Activated naive CD8-positive, alpha-beta T cell treated with anti-CD3 and anti-CD28 coated beads, Interleukin-2, amount 10 ng/mL, durations not matched to agents 7 days and 5 days (primary cell): Measurements from ENCODE around the gene EXOSC10. TPM values are rescaled to one million over a fixed set of nuclear protein-coding genes. Genes with fewer than 3 reads are reported as not detected.
A peak's percentile ranks its signal among the peaks of the same experiment; 100 is the strongest.
"Not testable (repeated sequence)": the region's sequence is repeated elsewhere in the genome, so short reads cannot be mapped to it uniquely, and the experiment has no call there.

Experiments
- ATAC-seq: fragments of 150-1000 bp; cut with Tn5 transposase; one replicate; pipeline ENCODE4 v1.10.0; 2021; ENCODE audit warnings: low read depth, moderate library complexity
- POLR2A ChIA-PET: fragments of 350-600 bp; sonication (Branson Sonifier 250); formaldehyde crosslinking; loops from one replicate; lab custom pipeline; 2021; ENCODE audit warnings: antibody characterized with exemption; lab: Charles Lee
- DNase-seq: peaks from one replicate; pipeline ENCODE4 v3.0.0; 2021
- H3K27ac Mint-ChIP-seq: one replicate; pipeline ENCODE4 v1.8.0; 2022; ENCODE audit warnings: mild to moderate bottlenecking, mixed read lengths
- H3K27me3 Mint-ChIP-seq: one replicate; pipeline ENCODE4 v1.8.0; 2022; ENCODE audit warnings: mild to moderate bottlenecking, moderate library complexity, mixed read lengths
- H3K36me3 Mint-ChIP-seq: one replicate; pipeline ENCODE4 v1.8.0; 2021; ENCODE audit warnings: mild to moderate bottlenecking, mixed read lengths
- H3K4me1 Mint-ChIP-seq: one replicate; pipeline ENCODE4 v1.8.0; 2021; ENCODE audit warnings: mixed read lengths
- H3K4me3 Mint-ChIP-seq: one replicate; pipeline ENCODE4 v1.8.0; 2022; ENCODE audit warnings: mild to moderate bottlenecking, moderate library complexity, mixed read lengths
- H3K9me3 Mint-ChIP-seq: one replicate; pipeline ENCODE4 v1.8.0; 2021; ENCODE audit warnings: mixed read lengths
- total RNA-seq, 2 experiments: library from RNA; stranded (reverse); gene quantifications; one replicate each; pipeline ENCODE4 v1.2.3, GENCODE V29; 2021

Gene EXOSC10
- total RNA-seq, 2 experiments from 2014 or later: 89.1 to 92.8 TPM

- Mint-ChIP-seq H3K4me1 (peaks cover 12% of the 10 kb centered on the region), H3K4me3 (peak overlapping the region; percentile 96), H3K36me3 (peaks cover 6% of the 10 kb centered on the region), H3K27ac (peak overlapping the region; percentile 96), H3K9me3 (no peaks in the 10 kb centered on the region), H3K27me3 (no peaks in the 10 kb centered on the region)
- POLR2A ChIA-PET: interaction anchor here (1.0 to 2.5 kb wide), 7 partner anchors 9 to 808 kb away, joined by 4 to 26 read pairs (median 7); partner anchors contain the start of gene SRM
- no peak for DNase-seq
- ATAC-seq: no peak
Observed at GRCh38 chr1:11100149-11100493, 452 bp upstream of the EXOSC10 start.

- no peaks in the 10 kb centered on the region for H3K9me3 Mint-ChIP-seq
- DNase-seq (no peak), ATAC-seq (no peak)
- peaks cover 6% of the 10 kb centered on the region for H3K36me3 Mint-ChIP-seq
- H3K27ac Mint-ChIP-seq: peak overlapping the region; percentile 96
- peaks cover 12% of the 10 kb centered on the region for H3K4me1 Mint-ChIP-seq
- H3K4me3 Mint-ChIP-seq: peak overlapping the region; percentile 96
- POLR2A ChIA-PET: interaction anchor here (0.8 to 2.5 kb wide), 8 partner anchors 10 to 809 kb away, joined by 3 to 26 read pairs (median 5); partner anchors contain the start of genes MTOR, SRM and UBIAD1
- H3K27me3 Mint-ChIP-seq: no peaks in the 10 kb centered on the region
Observed at GRCh38 chr1:11098931-11099309, 749 bp downstream of the EXOSC10 start.

GRCh38 chr1:11083784-11084183 lies 15.9 kb downstream of the EXOSC10 start:
- POLR2A ChIA-PET, H3K27ac Mint-ChIP-seq, H3K27me3 Mint-ChIP-seq, DNase-seq, ATAC-seq, H3K9me3 Mint-ChIP-seq, H3K4me3 Mint-ChIP-seq, H3K4me1 Mint-ChIP-seq: not testable (repeated sequence)
- H3K36me3 Mint-ChIP-seq: peaks cover 44% of the 10 kb centered on the region

GRCh38 chr1:11080931-11081330 lies 18.7 kb downstream of the EXOSC10 start:
- no peak for ATAC-seq
- DNase-seq: no peak
- POLR2A ChIA-PET: no interaction called here
- peaks cover 36% of the 10 kb centered on the region for H3K36me3 Mint-ChIP-seq
- H3K27me3 Mint-ChIP-seq: no peaks in the 10 kb centered on the region
- H3K4me3 Mint-ChIP-seq: no peak overlapping the region
- no peak overlapping the region for H3K27ac Mint-ChIP-seq
- H3K9me3 Mint-ChIP-seq: no peaks in the 10 kb centered on the region
- no peaks in the 10 kb centered on the region for H3K4me1 Mint-ChIP-seq

- H3K4me1 Mint-ChIP-seq: no peaks in the 10 kb centered on the region
- DNase-seq (no peak), ATAC-seq (no peak)
- no peak overlapping the region for H3K4me3 Mint-ChIP-seq
- POLR2A ChIA-PET: interaction anchor here (0.6 kb wide), 1 partner anchor 11 kb away, joined by 5 read pairs; no protein-coding TSS in a partner anchor
- peak overlapping the region; percentile 60 for H3K27ac Mint-ChIP-seq
- H3K9me3 Mint-ChIP-seq: no peaks in the 10 kb centered on the region
- no peaks in the 10 kb centered on the region for H3K27me3 Mint-ChIP-seq
- H3K36me3 Mint-ChIP-seq: peaks cover 26% of the 10 kb centered on the region
Observed at GRCh38 chr1:11078631-11079030, 21.0 kb downstream of the EXOSC10 start.

- DNase-seq: not testable (repeated sequence)
Observed at GRCh38 chr1:11073398-11073797, 26.3 kb downstream of the EXOSC10 start.

GRCh38 chr1:11072216-11072917 lies 27.3 kb downstream of the EXOSC10 start:
- H3K36me3 Mint-ChIP-seq: peaks cover 32% of the 10 kb centered on the region
- POLR2A ChIA-PET: no interaction called here

More at GRCh38 chr1:11073398-11073797, 26.3 kb downstream of the EXOSC10 start:
- Mint-ChIP-seq H3K36me3 (peaks cover 32% of the 10 kb centered on the region), H3K4me1 (peaks cover 18% of the 10 kb centered on the region)
- H3K27me3 Mint-ChIP-seq, H3K27ac Mint-ChIP-seq, ATAC-seq, H3K4me3 Mint-ChIP-seq, POLR2A ChIA-PET, H3K9me3 Mint-ChIP-seq: not testable (repeated sequence)

GRCh38 chr1:11071463-11072215 lies 28.0 kb downstream of the EXOSC10 start:
- peak overlapping the region; percentile 62 for H3K27ac Mint-ChIP-seq
- H3K9me3 Mint-ChIP-seq: no peaks in the 10 kb centered on the region
- no peak overlapping the region for H3K4me3 Mint-ChIP-seq
- H3K27me3 Mint-ChIP-seq: no peaks in the 10 kb centered on the region
- ATAC-seq: no peak
- POLR2A ChIA-PET: interaction anchor here (2.9 kb wide), 1 partner anchor 11 kb away, joined by 28 read pairs; the partner anchor contains the start of gene SRM
- peaks cover 34% of the 10 kb centered on the region for H3K36me3 Mint-ChIP-seq
- no peak for DNase-seq
- peaks cover 19% of the 10 kb centered on the region for H3K4me1 Mint-ChIP-seq

More at GRCh38 chr1:11072216-11072917, 27.3 kb downstream of the EXOSC10 start:
- no peaks in the 10 kb centered on the region for H3K9me3 Mint-ChIP-seq
- no peak overlapping the region for H3K27ac Mint-ChIP-seq
- peaks cover 19% of the 10 kb centered on the region for H3K4me1 Mint-ChIP-seq
- H3K27me3 Mint-ChIP-seq: no peaks in the 10 kb centered on the region
- no peak overlapping the region for H3K4me3 Mint-ChIP-seq
- ATAC-seq (no peak), DNase-seq (no peak)

- DNase-seq: no peak
- POLR2A ChIA-PET: interaction anchor here (0.7 to 2.9 kb wide), 3 partner anchors 10 to 1684 kb away, joined by 4 to 28 read pairs (median 8); partner anchors contain the start of gene SRM
- ATAC-seq: no peak
- Mint-ChIP-seq H3K36me3 (peaks cover 33% of the 10 kb centered on the region), H3K9me3 (no peaks in the 10 kb centered on the region), H3K4me3 (no peak overlapping the region), H3K4me1 (peaks cover 19% of the 10 kb centered on the region), H3K27ac (peak overlapping the region; percentile 62), H3K27me3 (no peaks in the 10 kb centered on the region)
Observed at GRCh38 chr1:11070876-11071275, 28.8 kb downstream of the EXOSC10 start.

GRCh38 chr1:11068600-11069473 lies 30.8 kb downstream of the EXOSC10 start:
- Mint-ChIP-seq H3K36me3 (peaks cover 38% of the 10 kb centered on the region), H3K27me3 (no peaks in the 10 kb centered on the region), H3K4me3 (no peak overlapping the region), H3K9me3 (no peaks in the 10 kb centered on the region), H3K4me1 (peaks cover 20% of the 10 kb centered on the region), H3K27ac (peak overlapping the region; percentile 80)
- ATAC-seq (no peak), DNase-seq (no peak)
- POLR2A ChIA-PET: interaction anchor here (1.2 to 2.9 kb wide), 2 partner anchors 8 to 39 kb away, joined by 11 to 28 read pairs; partner anchors contain the start of gene SRM

GRCh38 chr1:11067716-11068599 lies 31.7 kb downstream of the EXOSC10 start:
- DNase-seq: no peak
- H3K36me3 Mint-ChIP-seq: peaks cover 38% of the 10 kb centered on the region
- ATAC-seq: no peak
- H3K27ac Mint-ChIP-seq: peak overlapping the region; percentile 45
- H3K9me3 Mint-ChIP-seq: no peaks in the 10 kb centered on the region
- H3K4me3 Mint-ChIP-seq: no peak overlapping the region
- H3K4me1 Mint-ChIP-seq: peaks cover 28% of the 10 kb centered on the region
- POLR2A ChIA-PET: no interaction called here
- no peaks in the 10 kb centered on the region for H3K27me3 Mint-ChIP-seq

- Mint-ChIP-seq H3K27me3 (no peaks in the 10 kb centered on the region), H3K27ac (peak overlapping the region; percentile 34), H3K36me3 (peaks cover 34% of the 10 kb centered on the region), H3K4me1 (peaks cover 34% of the 10 kb centered on the region), H3K9me3 (no peaks in the 10 kb centered on the region), H3K4me3 (no peak overlapping the region)
- POLR2A ChIA-PET: no interaction called here
- ATAC-seq: no peak
- DNase-seq: no peak
Observed at GRCh38 chr1:11065796-11066195, 33.9 kb downstream of the EXOSC10 start.
